HG03280 (cell line): ENCODE data around the gene CBL.
A peak's percentile ranks its signal among the peaks of the same experiment; 100 is the strongest.
"Not testable (repeated sequence)": the region's sequence is repeated elsewhere in the genome, so short reads cannot be mapped to it uniquely, and the experiment has no call there.

Source experiments
- ATAC-seq: cut with Tn5 transposase; IDR thresholded peaks from one replicate; pipeline ENCODE4 v1.9.1; 2021; ENCODE audit warnings: mild to moderate bottlenecking, moderate library complexity; ENCODE audit not compliant: unreplicated experiment

Gene CBL

DNA sequence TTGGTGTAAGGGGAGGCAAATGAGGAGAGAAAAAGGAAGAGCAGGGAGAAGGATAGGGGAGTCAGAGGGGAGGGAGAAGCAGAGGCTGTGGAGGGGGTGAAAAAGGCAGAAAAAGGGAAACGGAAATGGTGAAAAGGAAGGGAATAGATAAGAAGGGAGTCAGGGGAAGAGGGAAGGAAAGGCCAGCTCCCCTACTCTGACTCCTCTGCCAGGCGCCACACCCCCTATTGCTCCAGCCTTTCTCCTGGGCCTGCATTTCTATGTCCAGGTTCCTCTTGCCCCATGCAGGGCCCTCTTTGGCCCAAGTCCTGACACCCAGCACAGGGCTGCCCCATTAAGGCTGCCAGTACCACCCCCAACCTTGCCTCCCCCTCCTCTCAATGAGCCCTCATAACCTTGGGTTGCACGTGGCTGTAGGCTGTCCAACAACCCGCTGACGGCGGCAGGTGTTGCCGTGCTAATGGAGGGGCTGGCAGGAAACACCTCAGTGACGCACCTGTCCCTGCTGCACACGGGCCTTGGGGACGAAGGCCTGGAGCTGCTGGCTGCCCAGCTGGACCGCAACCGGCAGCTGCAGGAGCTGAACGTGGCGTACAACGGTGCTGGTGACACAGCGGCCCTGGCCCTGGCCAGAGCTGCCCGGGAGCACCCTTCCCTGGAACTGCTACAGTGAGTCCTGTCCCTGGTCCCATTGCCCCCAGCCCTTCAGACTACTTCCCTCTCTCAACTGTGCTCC is 24.3 kb upstream of the CBL start:
- ATAC-seq, result no peak

- ATAC-seq, result not testable (repeated sequence)
Measured at GRCh38 chr11:119184399-119184798, 21.7 kb upstream of the CBL start.

GRCh38 chr11:119185981-119186634 is 20.0 kb upstream of the CBL start:
- ATAC-seq, result no peak

- ATAC-seq, result no peak
Measured at GRCh38 chr11:119187123-119187892, 18.8 kb upstream of the CBL start.

- ATAC-seq, result no peak
Measured at GRCh38 chr11:119188067-119188466, 18.1 kb upstream of the CBL start.

DNA sequence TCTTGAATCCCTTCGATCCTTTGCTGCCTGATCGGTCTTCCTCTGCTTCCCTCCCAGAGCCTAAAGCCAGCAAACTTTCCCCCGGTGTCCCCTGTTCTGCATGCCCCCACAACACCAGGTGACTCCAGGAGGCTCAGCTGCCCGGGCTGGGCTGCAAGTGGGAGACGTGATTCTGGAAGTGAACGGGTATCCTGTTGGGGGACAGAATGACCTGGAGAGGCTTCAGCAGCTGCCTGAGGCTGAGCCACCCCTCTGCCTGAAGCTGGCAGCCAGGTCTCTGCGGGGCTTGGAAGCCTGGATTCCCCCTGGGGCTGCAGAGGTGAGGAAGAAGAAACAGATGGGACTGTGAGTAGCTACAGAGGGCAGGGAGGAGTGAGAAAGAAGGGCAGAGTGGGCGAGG is 17.3 kb upstream of the CBL start:
- ATAC-seq, result no peak

DNA sequence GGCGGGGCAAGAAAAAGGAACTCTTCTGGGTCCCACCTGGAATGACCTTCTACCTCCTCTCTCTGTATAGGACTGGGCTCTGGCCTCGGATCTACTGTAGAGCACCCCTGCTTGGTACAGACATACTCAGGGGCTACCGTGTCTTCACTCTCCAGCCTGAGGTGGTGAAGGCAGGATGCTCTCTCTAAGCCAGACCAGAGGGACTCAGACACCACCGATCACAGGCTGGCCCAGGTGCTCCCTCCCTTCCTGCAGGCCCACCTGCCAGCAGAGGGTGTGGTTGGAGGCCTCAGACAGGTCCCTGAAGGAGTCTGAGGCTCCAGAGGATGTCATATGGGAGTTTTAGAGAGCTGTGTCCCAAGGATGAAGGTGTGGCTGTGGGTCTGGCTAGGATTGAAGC is 16.7 kb upstream of the CBL start:
- no peak for ATAC-seq

DNA sequence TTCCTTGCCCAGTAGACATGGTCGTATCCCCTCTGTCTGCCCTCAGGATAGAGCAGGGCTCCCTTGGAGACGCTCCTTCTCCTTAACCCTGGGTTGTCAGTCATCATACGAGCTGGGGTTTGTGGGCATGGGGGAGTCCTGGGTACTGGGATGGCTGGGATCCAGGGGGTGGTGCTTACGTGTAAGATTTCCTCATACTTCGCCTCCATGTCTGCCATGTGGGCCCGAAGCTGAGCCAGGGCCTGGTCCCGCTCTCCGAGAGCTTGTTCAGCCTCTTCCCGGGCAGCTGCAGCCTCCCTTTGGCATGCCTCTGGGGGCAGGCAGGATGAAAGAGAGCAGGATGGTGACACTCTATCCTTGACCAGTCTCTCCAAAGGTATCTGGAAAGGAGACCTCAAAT is 15.6 kb upstream of the CBL start:
- no peak for ATAC-seq

GRCh38 chr11:119191265-119191664 is 14.9 kb upstream of the CBL start:
- ATAC-seq, result not testable (repeated sequence)

DNA sequence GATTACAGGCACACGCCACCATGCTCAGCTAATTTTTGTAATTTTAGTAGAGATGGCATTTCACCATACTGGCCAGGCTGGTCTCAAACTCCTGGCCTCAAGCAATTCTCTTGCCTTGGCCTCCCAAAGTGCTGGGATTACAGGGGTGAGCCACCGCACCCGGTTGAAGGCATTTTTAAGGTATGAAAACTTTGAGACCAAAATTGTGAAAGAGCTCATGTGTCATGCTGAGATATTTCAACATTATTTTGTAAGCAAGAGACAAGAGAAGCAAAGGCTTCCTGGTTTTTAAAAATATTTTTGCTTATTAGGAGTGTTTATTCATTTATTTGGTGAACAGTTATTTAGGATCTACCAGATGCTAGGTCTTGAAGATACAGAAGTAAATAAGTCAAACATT is 14.0 kb upstream of the CBL start:
- ATAC-seq, result no peak

- ATAC-seq, result no peak
Measured at GRCh38 chr11:119193001-119193400, 13.1 kb upstream of the CBL start.

DNA sequence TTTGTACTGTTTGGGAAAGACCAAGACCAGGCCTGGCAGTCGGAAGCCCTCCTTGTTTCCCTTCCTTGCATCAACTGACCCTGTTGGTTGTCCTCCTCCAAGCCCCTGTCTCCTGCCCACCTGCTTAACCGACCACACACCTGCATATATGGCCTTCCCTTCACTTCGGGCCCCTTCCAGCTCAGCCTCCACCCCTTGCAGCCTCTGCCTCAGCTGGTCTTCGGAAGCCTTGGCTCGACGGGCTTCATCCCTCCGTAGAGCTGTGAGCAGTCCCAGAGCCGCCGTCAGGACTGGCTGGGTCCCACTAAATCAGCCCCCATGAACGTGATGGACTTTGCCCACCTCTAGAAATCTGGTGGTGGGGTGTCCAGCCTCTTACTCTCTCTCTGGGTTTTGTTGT is 12.5 kb upstream of the CBL start:
- no peak for ATAC-seq

GRCh38 chr11:119194811-119195440 is 11.2 kb upstream of the CBL start:
- no peak for ATAC-seq

GRCh38 chr11:119195680-119196079 is 10.5 kb upstream of the CBL start:
- no peak for ATAC-seq

GRCh38 chr11:119196833-119197483 is 9.2 kb upstream of the CBL start:
- peak; percentile 78 for ATAC-seq

- no peak for ATAC-seq
Measured at GRCh38 chr11:119198925-119199324, 7.2 kb upstream of the CBL start.

GRCh38 chr11:119201236-119201635 is 4.9 kb upstream of the CBL start:
- ATAC-seq, result not testable (repeated sequence)

- ATAC-seq, result no peak
Measured at GRCh38 chr11:119202554-119202953, 3.6 kb upstream of the CBL start.

GRCh38 chr11:119204066-119204465 is 2.1 kb upstream of the CBL start:
- ATAC-seq, result no peak

- ATAC-seq, result no peak
Measured at GRCh38 chr11:119205080-119205479, 1.1 kb upstream of the CBL start.
